A549 (cell line): ENCODE data around the gene ARHGAP26. TPM values are rescaled to one million over a fixed set of nuclear protein-coding genes. Genes with fewer than 3 reads are reported as not detected.
"Not testable (repeated sequence)": the region's sequence is repeated elsewhere in the genome, so short reads cannot be mapped to it uniquely, and the experiment has no call there.

ENCODE experiments used
- ATAC-seq, 2 experiments: fragments of 200-7000 bp in 1 of 2; fragments of >200 bp in 1 of 2; cut with Nextera tagmentation in 1 of 2; cut with Tn5 transposase in 1 of 2; 3 replicates each; pipeline versions ENCODE4 v1.8.0 to v1.9.1; 2018 to 2020; ENCODE audit warnings: mild to moderate bottlenecking in 1 of 2, moderate library complexity in 1 of 2
- CTCF ChIA-PET: fragments of 300-600 bp; sonication (Branson Sonifier 250); formaldehyde crosslinking; extraction: SDS; loops from one replicate; lab custom pipeline; 2021; ENCODE audit warnings: antibody characterized with exemption, inconsistent platforms; lab: Yijun Ruan, JAX
- POLR2A ChIA-PET: fragments of 350-600 bp; formaldehyde crosslinking; extraction: SDS; loops from one replicate; lab custom pipeline; 2021; ENCODE audit warnings: antibody characterized with exemption, inconsistent platforms; lab: Yijun Ruan, JAX
- DNase-seq, 2 experiments: peaks; one replicate each; pipeline versions ENCODE4 v3.0.0 to v3.0.0-alpha.2; 2011 to 2016; ENCODE audit warnings: low read depth in 1 of 2, low spot score in 1 of 2
- FAIRE-seq: peaks from 2 replicates; lab custom pipeline; 2011; peaks lifted over from hg19 to GRCh38; lab: Jason Lieb, UNC
- H3K27ac ChIP-seq, 2 experiments: fragments of >200 bp; sonication (Bioruptor Twin); formaldehyde crosslinking; 3 replicates each; pipeline ENCODE4 v1.5.1; 2016 to 2017
- H3K4me1 ChIP-seq: fragments of >200 bp; sonication (Bioruptor Twin); formaldehyde crosslinking; 3 replicates; pipeline ENCODE4 v1.6.1; 2016
- H3K4me2 ChIP-seq: fragments of >200 bp; sonication (Bioruptor Twin); formaldehyde crosslinking; 3 replicates; pipeline ENCODE4 v1.6.1; 2016
- H3K4me3 ChIP-seq: fragments of >200 bp; sonication (Bioruptor Twin); formaldehyde crosslinking; 3 replicates; pipeline ENCODE4 v1.5.1; 2016
- H3K9me3 ChIP-seq: fragments of >200 bp; sonication (Bioruptor Twin); formaldehyde crosslinking; 3 replicates; pipeline ENCODE4 v1.6.1; 2016
- CBX8 ChIP-seq: fragments of 200-600 bp; sonication (generic); IDR thresholded peaks from 2 replicates; pipeline ENCODE4 v1.6.1; 2016
- CEBPB ChIP-seq, 2 experiments: fragments of >200 bp in 1 of 2; sonication (Bioruptor Twin) in 1 of 2; formaldehyde crosslinking in 1 of 2; IDR thresholded peaks; 2 replicates each; pipeline ENCODE4 v1.6.1; 2012 to 2016
- CTCF ChIP-seq: fragments of >200 bp; sonication (Bioruptor Twin); formaldehyde crosslinking; IDR thresholded peaks from 3 replicates; pipeline ENCODE4 v1.5.1; 2016
- EHMT2 ChIP-seq: fragments of 200-600 bp; sonication (generic); IDR thresholded peaks from 2 replicates; pipeline ENCODE4 v1.6.1; 2016; ENCODE audit warnings: antibody characterized with exemption, low read depth, mild to moderate bottlenecking, moderate library complexity
- FOSB ChIP-seq: fragments of 250-450 bp; sonication (Bioruptor Pico); IDR thresholded peaks from 2 replicates; pipeline ENCODE4 v1.5.0; 2020; ENCODE audit warnings: mild to moderate bottlenecking, moderate library complexity
- FOSL2 ChIP-seq, 2 experiments: fragments of 450-650 bp in 1 of 2; fragments of >200 bp in 1 of 2; sonication (Bioruptor Twin) in 1 of 2; formaldehyde crosslinking; IDR thresholded peaks; 2 replicates each; pipeline versions ENCODE4 v1.5.0 to v1.6.1; 2016 to 2020; ENCODE audit warnings: mild to moderate bottlenecking in 1 of 2, moderate library complexity in 1 of 2
- GATA3 ChIP-seq: IDR thresholded peaks from 2 replicates; pipeline ENCODE4 v1.6.1; 2012; ENCODE audit warnings: borderline replicate concordance
- HEYL ChIP-seq: fragments of 250-450 bp; sonication (Bioruptor Pico); IDR thresholded peaks from 2 replicates; pipeline ENCODE4 v1.8.0; 2021; ENCODE audit warnings: mild to moderate bottlenecking, moderate library complexity
- HOXA7 ChIP-seq: fragments of 250-450 bp; sonication (Bioruptor Pico); IDR thresholded peaks from 2 replicates; pipeline ENCODE4 v1.5.0; 2020; ENCODE audit warnings: mild to moderate bottlenecking, moderate library complexity
- HOXB13 ChIP-seq: fragments of 250-450 bp; sonication (Bioruptor Pico); IDR thresholded peaks from 2 replicates; pipeline ENCODE4 v1.5.0; 2020; ENCODE audit warnings: low read depth, mild to moderate bottlenecking, moderate library complexity
- JUN ChIP-seq, 2 experiments: fragments of >200 bp; sonication (Bioruptor Twin); formaldehyde crosslinking; IDR thresholded peaks; 2 replicates in 1 of 2; 3 replicates in 1 of 2; pipeline ENCODE4 v1.6.1; 2016 to 2017
- MYC ChIP-seq: IDR thresholded peaks from 2 replicates; pipeline ENCODE4 v1.6.1; 2012; ENCODE audit warnings: mild to moderate bottlenecking, inconsistent platforms, low read length, improper control_type of control experiment, borderline replicate concordance
- NPAS2 ChIP-seq: fragments of 250-450 bp; sonication (Bioruptor Pico); IDR thresholded peaks from 2 replicates; pipeline ENCODE4 v1.8.0; 2022; ENCODE audit warnings: mild to moderate bottlenecking, moderate library complexity, borderline replicate concordance
- RARB ChIP-seq: fragments of 250-450 bp; sonication (Bioruptor Pico); IDR thresholded peaks from 2 replicates; pipeline ENCODE4 v1.8.0; 2021; ENCODE audit warnings: mild to moderate bottlenecking, moderate library complexity
- SREBF2 ChIP-seq: fragments of 450-650 bp; IDR thresholded peaks from 2 replicates; pipeline ENCODE4 v1.6.1; 2014; ENCODE audit warnings: mild to moderate bottlenecking, moderate library complexity
- WGBS: methylation state at CpG from one replicate; pipeline ENCODE4 v1.1.6; 2017; ENCODE audit errors: missing lambda C conversion rate; 5-methylcytosine and 5-hydroxymethylcytosine counted together
- polyA plus RNA-seq, 4 experiments: library from polyadenylated mRNA; depleted of rRNA in 3 of 4; stranded (reverse); fragments of >200 nt; fragmentation: RNase III in 1 of 4; extraction: RNeasy Plus Mini Kit Qiagen cat#74134 plus additional on column Dnase treatment in 1 of 4; gene quantifications; 2 replicates in 3 of 4; 3 replicates in 1 of 4; pipeline ENCODE4 v1.2.3, GENCODE V29; 2011 to 2017
- TF ChIP-seq, protein P1 (sequence below): IDR thresholded peaks from 2 replicates; pipeline ENCODE4 v1.6.1; 2012
- TF ChIP-seq, protein P2 (sequence below): fragments of 200-600 bp; sonication (generic); IDR thresholded peaks from 2 replicates; pipeline ENCODE4 v1.6.1; 2016; ENCODE audit warnings: antibody characterized with exemption, mild to moderate bottlenecking, moderate library complexity
- TF ChIP-seq, protein P3 (sequence below): fragments of 250-450 bp; sonication (Bioruptor Pico); IDR thresholded peaks from 2 replicates; pipeline ENCODE4 v1.5.0; 2020; ENCODE audit warnings: low read depth, mild to moderate bottlenecking, moderate library complexity

The ARHGAP26 gene
- polyA plus RNA-seq, 2 of the 4 experiments (the other 2 are of a cell fraction), result 6.6 to 19.1 TPM

GRCh38 chr5:143200781-143201398 is 430.7 kb downstream of the ARHGAP26 start:
- H3K27ac ChIP-seq, result peak overlapping the region; percentile 42 to 66; a peak in 5 of 6 replicates
- FAIRE-seq (no peak), DNase-seq (peak in 1 of 2 experiments; percentile 41)
- H3K4me1 ChIP-seq, result peaks cover 14% of the 10 kb centered on the region; the same call in 2 of the 3 replicates
- CTCF ChIA-PET, result no interaction called here
- TF ChIP-seq CEBPB (IDR thresholded peaks at IDR 0.05), result 0 out of 4 replicates have a peak, but pooled peaks of 1 of the 2 experiments have one; percentile 19
- no peak for TF ChIP-seq FOSL2 (IDR thresholded peaks at IDR 0.05)
- peak; percentile 27 for TF ChIP-seq FOSL2 (CRISPR knock-in tag; IDR thresholded peaks at IDR 0.05)
- TF ChIP-seq CBX8, result no peak
- TF ChIP-seq, all 56 proteins: peak for 2
- ATAC-seq, result peak; percentile 81 to 88; a peak in 5 of 6 replicates
- peaks cover 4% of the 10 kb centered on the region; the same call in 1 of the 3 replicates for H3K9me3 ChIP-seq
- H3K4me3 ChIP-seq, result no peak overlapping the region
- 66% methylated on average over 1 of the region's 1 CpG for WGBS
- peak overlapping the region; percentile 2; the same call in 1 of the 3 replicates for H3K4me2 ChIP-seq
- POLR2A ChIA-PET, result no interaction called here

DNA sequence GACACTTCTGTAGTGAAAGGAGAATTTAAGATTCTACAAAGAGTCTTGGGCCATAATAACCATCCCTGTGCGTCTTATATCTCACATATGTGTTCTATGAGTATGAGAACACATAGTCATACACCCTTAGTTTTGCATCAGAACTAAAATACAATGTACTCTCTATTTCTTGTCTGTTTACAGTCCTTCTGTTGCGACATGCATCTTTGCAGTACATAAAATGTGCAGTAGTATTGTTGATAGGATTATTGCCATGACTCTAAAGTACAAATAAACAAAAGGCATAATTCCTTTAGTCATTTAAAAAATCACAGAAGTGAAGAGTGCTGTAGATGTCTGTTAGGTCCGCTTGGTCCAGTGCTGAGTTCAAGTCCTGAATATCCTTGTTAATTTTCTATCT is 431.4 kb downstream of the ARHGAP26 start:
- ATAC-seq (no peak), DNase-seq (no peak), FAIRE-seq (no peak)
- H3K4me2 ChIP-seq, result no peak overlapping the region; the same call in 2 of the 3 replicates
- CTCF ChIA-PET, result interaction anchor here (0.6 kb wide), 1 partner anchor 15 kb away, joined by 3 read pairs; no protein-coding TSS in a partner anchor
- POLR2A ChIA-PET, result no interaction called here
- TF ChIP-seq FOSB (CRISPR knock-in tag), result no peak
- TF ChIP-seq CEBPB (IDR thresholded peaks at IDR 0.05), result peak; percentile 21 to 29; a peak in 1 of 4 replicates
- H3K4me1 ChIP-seq, result peaks cover 14% of the 10 kb centered on the region; the same call in 2 of the 3 replicates
- 92% methylated on average over 3 of the region's 3 CpGs for WGBS
- H3K9me3 ChIP-seq, result peaks cover 4% of the 10 kb centered on the region; the same call in 1 of the 3 replicates
- no peak overlapping the region for H3K4me3 ChIP-seq
- peak overlapping the region in 1 of 2 experiments; percentile 66; a peak in 1 of 6 replicates for H3K27ac ChIP-seq

DNA sequence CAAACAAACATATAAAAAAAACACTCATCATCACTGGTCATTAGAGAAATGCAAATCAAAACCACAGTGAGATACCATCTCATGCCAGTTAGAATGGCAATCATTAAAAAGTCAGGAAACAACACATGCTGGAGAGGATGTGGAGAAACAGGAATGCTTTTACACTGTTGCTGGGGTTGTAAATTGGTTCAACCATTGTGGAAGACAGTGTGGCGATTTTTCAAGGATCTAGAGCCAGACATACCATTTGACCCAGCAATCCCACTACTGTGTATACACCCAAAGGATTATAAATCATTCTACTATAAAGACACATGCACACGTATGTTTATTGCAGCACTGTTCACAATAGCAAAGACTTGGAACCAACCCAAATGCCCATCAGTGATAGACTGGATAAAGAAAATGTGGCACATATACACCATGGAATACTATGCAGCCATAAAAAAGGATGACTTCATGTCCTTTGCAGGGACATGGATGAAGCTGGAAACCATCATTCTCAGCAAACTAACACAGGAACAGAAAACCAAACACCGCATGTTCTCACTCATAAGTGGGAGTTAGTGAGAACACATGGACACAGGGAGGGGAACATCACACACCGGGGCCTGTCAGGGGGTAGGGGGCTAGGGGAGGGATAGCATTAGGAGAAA is 433.3 kb downstream of the ARHGAP26 start:
- H3K4me1 ChIP-seq, result peaks cover 14% of the 10 kb centered on the region; the same call in 2 of the 3 replicates
- CTCF ChIA-PET, POLR2A ChIA-PET, H3K4me2 ChIP-seq, H3K27ac ChIP-seq, H3K9me3 ChIP-seq, H3K4me3 ChIP-seq, FAIRE-seq, DNase-seq, ATAC-seq: not testable (repeated sequence)
- 90% methylated on average over 3 of the region's 4 CpGs for WGBS

GRCh38 chr5:143204474-143205246 is 434.5 kb downstream of the ARHGAP26 start:
- no peak for DNase-seq
- 93% methylated on average over 7 of the region's 7 CpGs for WGBS
- Histone ChIP-seq H3K9me3 (peaks cover 4% of the 10 kb centered on the region; the same call in 1 of the 3 replicates), H3K4me3 (no peak overlapping the region), H3K27ac (0 out of 6 replicates have a peak overlapping the region, but pooled peaks of 1 of the 2 experiments have one; percentile 10), H3K4me1 (peaks cover 14% of the 10 kb centered on the region; the same call in 2 of the 3 replicates), H3K4me2 (no peak overlapping the region)
- peak in 1 of 2 experiments; percentile 37; a peak in 2 of 6 replicates for ATAC-seq
- CTCF ChIA-PET, result no interaction called here
- POLR2A ChIA-PET, result no interaction called here
- no peak for FAIRE-seq
- no peak for TF ChIP-seq MYC
- TF ChIP-seq HEYL (CRISPR knock-in tag), result no peak
- no peak for TF ChIP-seq SREBF2
- no peak for TF ChIP-seq CTCF
- no peak for TF ChIP-seq JUN (IDR thresholded peaks at IDR 0.05)
- TF ChIP-seq EHMT2, result no peak
- TF ChIP-seq, protein P1, sequence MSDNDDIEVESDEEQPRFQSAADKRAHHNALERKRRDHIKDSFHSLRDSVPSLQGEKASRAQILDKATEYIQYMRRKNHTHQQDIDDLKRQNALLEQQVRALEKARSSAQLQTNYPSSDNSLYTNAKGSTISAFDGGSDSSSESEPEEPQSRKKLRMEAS, result no peak
- TF ChIP-seq, protein P2, sequence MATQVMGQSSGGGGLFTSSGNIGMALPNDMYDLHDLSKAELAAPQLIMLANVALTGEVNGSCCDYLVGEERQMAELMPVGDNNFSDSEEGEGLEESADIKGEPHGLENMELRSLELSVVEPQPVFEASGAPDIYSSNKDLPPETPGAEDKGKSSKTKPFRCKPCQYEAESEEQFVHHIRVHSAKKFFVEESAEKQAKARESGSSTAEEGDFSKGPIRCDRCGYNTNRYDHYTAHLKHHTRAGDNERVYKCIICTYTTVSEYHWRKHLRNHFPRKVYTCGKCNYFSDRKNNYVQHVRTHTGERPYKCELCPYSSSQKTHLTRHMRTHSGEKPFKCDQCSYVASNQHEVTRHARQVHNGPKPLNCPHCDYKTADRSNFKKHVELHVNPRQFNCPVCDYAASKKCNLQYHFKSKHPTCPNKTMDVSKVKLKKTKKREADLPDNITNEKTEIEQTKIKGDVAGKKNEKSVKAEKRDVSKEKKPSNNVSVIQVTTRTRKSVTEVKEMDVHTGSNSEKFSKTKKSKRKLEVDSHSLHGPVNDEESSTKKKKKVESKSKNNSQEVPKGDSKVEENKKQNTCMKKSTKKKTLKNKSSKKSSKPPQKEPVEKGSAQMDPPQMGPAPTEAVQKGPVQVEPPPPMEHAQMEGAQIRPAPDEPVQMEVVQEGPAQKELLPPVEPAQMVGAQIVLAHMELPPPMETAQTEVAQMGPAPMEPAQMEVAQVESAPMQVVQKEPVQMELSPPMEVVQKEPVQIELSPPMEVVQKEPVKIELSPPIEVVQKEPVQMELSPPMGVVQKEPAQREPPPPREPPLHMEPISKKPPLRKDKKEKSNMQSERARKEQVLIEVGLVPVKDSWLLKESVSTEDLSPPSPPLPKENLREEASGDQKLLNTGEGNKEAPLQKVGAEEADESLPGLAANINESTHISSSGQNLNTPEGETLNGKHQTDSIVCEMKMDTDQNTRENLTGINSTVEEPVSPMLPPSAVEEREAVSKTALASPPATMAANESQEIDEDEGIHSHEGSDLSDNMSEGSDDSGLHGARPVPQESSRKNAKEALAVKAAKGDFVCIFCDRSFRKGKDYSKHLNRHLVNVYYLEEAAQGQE, result no peak
- TF ChIP-seq RARB, result no peak
- no peak for TF ChIP-seq GATA3
- TF ChIP-seq HOXA7 (CRISPR knock-in tag), result no peak
- no peak for TF ChIP-seq NPAS2 (CRISPR knock-in tag)
- TF ChIP-seq, protein P3, sequence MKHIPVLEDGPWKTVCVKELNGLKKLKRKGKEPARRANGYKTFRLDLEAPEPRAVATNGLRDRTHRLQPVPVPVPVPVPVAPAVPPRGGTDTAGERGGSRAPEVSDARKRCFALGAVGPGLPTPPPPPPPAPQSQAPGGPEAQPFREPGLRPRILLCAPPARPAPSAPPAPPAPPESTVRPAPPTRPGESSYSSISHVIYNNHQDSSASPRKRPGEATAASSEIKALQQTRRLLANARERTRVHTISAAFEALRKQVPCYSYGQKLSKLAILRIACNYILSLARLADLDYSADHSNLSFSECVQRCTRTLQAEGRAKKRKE (CRISPR knock-in tag), result no peak
- TF ChIP-seq HOXB13 (CRISPR knock-in tag), result no peak
